GM12878 (cell line): Measurements from ENCODE around the gene EEPD1. TPM values are rescaled to one million over a fixed set of nuclear protein-coding genes. Genes with fewer than 3 reads are reported as not detected.

Experiments
- ATAC-seq: fragments of 200-7000 bp; cut with Tn5 transposase; 3 replicates; pipeline ENCODE4 v1.9.1; 2020; ENCODE audit warnings: mild to moderate bottlenecking, moderate library complexity
- BruUV-seq: library from RNA; stranded (reverse); fragments of 400-500 nt; replicated peaks from 2 replicates; lab custom pipeline; 2021; lab: Mats Ljungman, UMichigan
- CTCF ChIA-PET: fragments of 300-600 bp; sonication (Branson Sonifier 250); formaldehyde crosslinking; extraction: SDS; loops from one replicate; lab custom pipeline; 2021; ENCODE audit warnings: inconsistent platforms; lab: Yijun Ruan, JAX
- POLR2A ChIA-PET: fragments of 350-600 bp; formaldehyde crosslinking; extraction: SDS; loops from one replicate; lab custom pipeline; 2021; ENCODE audit warnings: inconsistent platforms; lab: Charles Lee
- RAD21 ChIA-PET: fragments of 300-600 bp; sonication (Branson Sonifier 250); formaldehyde crosslinking; loops from one replicate; lab custom pipeline; 2023; ENCODE audit warnings: antibody characterized with exemption; ENCODE audit not compliant: unreplicated experiment; lab: Charles Lee
- SMC1A ChIA-PET: fragments of 300-600 bp; sonication (Branson Sonifier 250); formaldehyde crosslinking; loops from one replicate; lab custom pipeline; 2023; ENCODE audit not compliant: unreplicated experiment, uncharacterized antibody; lab: Charles Lee
- DNase-seq: peaks from one replicate; pipeline ENCODE4 v3.0.0-alpha.2; 2011; ENCODE audit warnings: low read depth, low spot score
- FAIRE-seq: peaks from 3 replicates; lab custom pipeline; 2011; peaks lifted over from hg19 to GRCh38; lab: Jason Lieb, UNC
- H2AFZ ChIP-seq: 2 replicates; pipeline ENCODE4 v1.6.0; 2011; ENCODE audit warnings: low read depth, low read length, control low read depth; ENCODE audit not compliant: control insufficient read depth
- H3K27ac ChIP-seq: 2 replicates; pipeline ENCODE4 v1.5.1; 2011; ENCODE audit warnings: control low read depth; ENCODE audit not compliant: control insufficient read depth, insufficient read depth
- H3K27me3 ChIP-seq, 2 experiments: replicated peaks in 1 of 2; 2 replicates each; pipeline versions ENCODE4 v1.6.0 to v1.6.1; 2011; ENCODE audit warnings: low read length in 1 of 2; ENCODE audit not compliant: control insufficient read depth in 2 of 2, insufficient read depth in 2 of 2
- H3K36me3 ChIP-seq, 2 experiments: 2 replicates each; pipeline ENCODE4 v1.5.1; 2011; ENCODE audit warnings: low read length in 1 of 2; ENCODE audit not compliant: control insufficient read depth in 2 of 2, insufficient read depth in 2 of 2
- H3K4me1 ChIP-seq: 2 replicates; pipeline ENCODE4 v1.6.1; 2011; ENCODE audit warnings: mild to moderate bottlenecking, low read length, moderate library complexity, mixed read lengths; ENCODE audit not compliant: control insufficient read depth, insufficient read depth
- H3K4me2 ChIP-seq: 2 replicates; pipeline ENCODE4 v1.6.0; 2011; ENCODE audit warnings: control low read depth; ENCODE audit not compliant: control insufficient read depth, insufficient read depth
- H3K4me3 ChIP-seq: fragments of 200-600 bp; sonication (generic); 2 replicates; pipeline ENCODE4 v1.5.1; 2016
- H3K79me2 ChIP-seq: 2 replicates; pipeline ENCODE4 v1.6.0; 2011; ENCODE audit warnings: low read length; ENCODE audit not compliant: control insufficient read depth, insufficient read depth
- H3K9ac ChIP-seq: 2 replicates; pipeline ENCODE4 v1.8.0; 2011; ENCODE audit warnings: low read length, control low read depth, mixed read lengths; ENCODE audit not compliant: control insufficient read depth, insufficient read depth
- H3K9me3 ChIP-seq: replicated peaks from 3 replicates; pipeline ENCODE4 v1.5.1; 2011; ENCODE audit warnings: mild to moderate bottlenecking, low read length; ENCODE audit not compliant: control insufficient read depth, insufficient read depth
- H4K20me1 ChIP-seq: 2 replicates; pipeline ENCODE4 v1.6.0; 2011; ENCODE audit not compliant: control insufficient read depth, insufficient read depth
- BCL11A ChIP-seq: IDR thresholded peaks from 2 replicates; pipeline ENCODE4 v1.6.1; 2011; ENCODE audit warnings: low read depth, low read length
- CBX5 ChIP-seq: sonication (generic); IDR thresholded peaks from 2 replicates; pipeline ENCODE4 v1.6.1; 2016; ENCODE audit warnings: low read depth, moderate library complexity, mild to moderate bottlenecking, inconsistent platforms
- EP300 ChIP-seq, 2 experiments: fragments of 150-350 bp in 1 of 2; IDR thresholded peaks; 2 replicates each; pipeline ENCODE4 v1.6.1; 2011 to 2012; ENCODE audit warnings: low read depth in 2 of 2, low read length in 2 of 2, borderline replicate concordance in 1 of 2, improper control_type of control experiment in 1 of 2, inconsistent platforms in 1 of 2; ENCODE audit not compliant: control insufficient read depth in 1 of 2
- HDGF ChIP-seq: fragments of 450-650 bp; IDR thresholded peaks from 2 replicates; pipeline ENCODE4 v1.6.1; 2016; ENCODE audit warnings: antibody characterized with exemption
- NR2C2 ChIP-seq: IDR thresholded peaks from 2 replicates; pipeline ENCODE4 v1.6.1; 2011; ENCODE audit warnings: borderline replicate concordance, low read depth; ENCODE audit not compliant: control insufficient read depth, insufficient read length
- RBBP5 ChIP-seq: fragments of 200-600 bp; sonication (generic); conservative IDR thresholded peaks from 2 replicates; pipeline ENCODE4 v1.6.1; 2016
- SMAD1 ChIP-seq: fragments of 450-650 bp; IDR thresholded peaks from 2 replicates; pipeline ENCODE4 v1.6.1; 2018; ENCODE audit warnings: mild to moderate bottlenecking, low read depth; ENCODE audit not compliant: partially characterized antibody
- WRNIP1 ChIP-seq: IDR thresholded peaks from 2 replicates; pipeline ENCODE4 v1.6.1; 2011; ENCODE audit warnings: low read depth, low read length, improper control_type of control experiment, borderline replicate concordance
- YBX1 ChIP-seq: fragments of 450-650 bp; IDR thresholded peaks from 2 replicates; pipeline ENCODE4 v1.6.1; 2016; ENCODE audit warnings: antibody characterized with exemption
- WGBS: methylation state at CpG from one replicate; pipeline ENCODE4 v1.1.6; 2016; ENCODE audit warnings: low lambda C conversion rate; ENCODE audit not compliant: insufficient replicate concordance, insufficient coverage; ENCODE audit errors: missing lambda C conversion rate; 5-methylcytosine and 5-hydroxymethylcytosine counted together
- in situ Hi-C: fragments of 300-500 bp; cut with MboI; formaldehyde crosslinking; loops from 9 replicates; pipeline ENCODE4 v1.14.3; 2018; ENCODE audit warnings: mixed read lengths
- intact Hi-C: fragments of 100-400 bp; cut with micrococcal nuclease; formaldehyde crosslinking; loops from one replicate; pipeline ENCODE4 v1.14.2; 2022; ENCODE audit not compliant: unreplicated experiment
- polyA plus RNA-seq, 11 experiments: library from polyadenylated mRNA; depleted of rRNA in 4 of 11; unstranded in 6 of 11; stranded (reverse) in 5 of 11; fragments of >200 nt; fragmentation: Nextera tagmentation in 4 of 11; fragmentation: Illumina TruSeq in 1 of 11; extraction: Ambion mirVana in 4 of 11; extraction: Trizol in 1 of 11; gene quantifications; 1 replicate in 1 of 11; 2 replicates in 10 of 11; pipeline versions ENCODE4 v1.2.1 to v1.2.3, GENCODE V29; 2011 to 2016; ENCODE audit warnings: inconsistent platforms in 2 of 11, missing spikeins in 2 of 11, low read depth in 1 of 11
- total RNA-seq, 4 experiments: library from RNA; depleted of rRNA in 3 of 4; stranded (reverse); fragments of >200 nt in 3 of 4; fragmentation: Illumina TruSeq in 1 of 4; extraction: Trizol in 1 of 4; gene quantifications; 2 replicates each; pipeline versions ENCODE4 v1.2.1 to v1.2.3, GENCODE V29; 2013 to 2021
- TF ChIP-seq, protein P1 (sequence below): IDR thresholded peaks from 2 replicates; pipeline ENCODE4 v1.6.1; 2012; ENCODE audit warnings: low read length, inconsistent platforms
- TF ChIP-seq, protein P2 (sequence below): fragments of 450-650 bp; formaldehyde crosslinking; IDR thresholded peaks from 2 replicates; pipeline ENCODE4 v1.4.0; 2020; ENCODE audit warnings: mild to moderate bottlenecking, moderate library complexity
- TF ChIP-seq, protein P3 (sequence below): fragments of 450-650 bp; IDR thresholded peaks from 2 replicates; pipeline ENCODE4 v1.6.1; 2017; ENCODE audit warnings: mild to moderate bottlenecking, moderate library complexity

Gene EEPD1
- total and polyA plus RNA-seq, 10 of the 15 experiments (the other 5 are each of a cell fraction or from before 2014, with no cell fraction given) = 0.24 to 2.8 (median 0.86) TPM; not detected in 1

DNA sequence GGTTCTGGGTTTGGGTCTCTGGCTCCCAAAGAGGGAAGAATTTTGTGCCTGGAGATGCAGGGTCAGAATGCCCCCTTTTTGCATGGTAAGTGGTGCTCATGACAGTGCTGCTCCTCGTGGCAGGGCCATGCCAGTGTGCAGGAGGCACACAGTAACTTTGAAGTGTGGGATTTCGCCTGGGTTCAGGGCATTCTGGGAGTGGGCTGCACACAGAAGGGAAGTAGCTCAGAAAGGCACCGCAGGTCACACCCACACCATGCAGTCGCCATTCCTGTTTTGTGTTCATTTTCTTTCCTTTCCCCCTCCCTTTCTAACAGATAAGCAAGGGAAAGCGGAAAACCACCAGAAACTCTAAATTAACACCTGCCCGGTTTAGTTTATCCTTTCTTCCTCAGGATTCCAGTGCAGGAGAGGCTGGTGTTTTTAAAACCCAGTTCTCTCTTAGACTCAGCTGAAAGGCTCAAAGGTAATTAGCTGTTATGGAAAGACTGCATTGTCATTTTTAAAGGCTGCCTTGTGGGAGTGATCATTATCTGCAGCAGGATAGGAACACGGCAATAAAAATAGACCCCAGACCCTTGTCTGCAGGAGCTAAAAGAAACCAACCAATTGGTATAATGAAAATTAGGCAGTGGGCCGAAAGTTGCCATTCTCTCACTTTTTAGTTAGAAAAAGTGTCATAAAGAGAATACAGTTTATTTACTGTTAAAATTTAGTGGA is 50.2 kb downstream of the EEPD1 start (continued):
- TF ChIP-seq BCL11A = no peak
- TF ChIP-seq WRNIP1 = no peak
- no peak for TF ChIP-seq RBBP5
- TF ChIP-seq YBX1 = no peak
- TF ChIP-seq, all 136 proteins: peak for 0

DNA sequence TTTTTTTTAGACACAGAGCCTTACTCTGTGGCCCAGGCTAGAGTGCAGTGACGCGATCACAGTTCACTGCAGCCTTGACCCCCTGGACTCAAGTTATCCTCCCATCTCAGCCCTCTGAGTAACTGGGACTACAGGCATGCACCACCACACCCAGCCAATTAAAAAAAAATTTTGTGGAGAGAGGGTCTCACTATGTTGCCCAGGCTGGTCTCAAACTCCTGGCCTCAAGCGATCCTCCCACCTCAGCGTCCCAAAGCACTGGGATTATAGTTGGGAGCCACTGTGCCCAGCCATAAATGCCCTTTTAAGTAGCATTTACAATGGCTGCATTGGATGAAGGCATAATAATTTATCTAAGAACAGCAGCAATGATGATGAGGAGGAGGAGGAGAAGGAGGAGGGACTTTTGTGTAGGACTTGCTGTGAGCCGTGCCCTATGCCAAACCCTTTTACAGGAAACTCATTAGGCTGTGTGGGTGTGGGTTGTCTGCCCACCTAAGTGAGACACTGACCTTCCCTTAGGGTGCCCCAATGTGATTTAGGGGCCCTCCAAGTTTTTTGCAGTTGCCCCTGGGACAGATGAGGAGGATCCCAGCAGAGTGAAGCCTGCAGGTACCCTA is 51.1 kb downstream of the EEPD1 start:
- intact Hi-C loops = no loop called here
- H3K79me2 ChIP-seq = no peaks in the 10 kb centered on the region
- no peaks in the 10 kb centered on the region; a peak in 2 of 4 replicates for H3K27me3 ChIP-seq
- no peak overlapping the region for H3K4me3 ChIP-seq
- DNase-seq (no peak), ATAC-seq (no peak), FAIRE-seq (no peak)
- no peaks in the 10 kb centered on the region for H4K20me1 ChIP-seq
- POLR2A ChIA-PET = interaction anchor here (0.7 kb wide), 1 partner anchor 46 kb away, joined by 3 read pairs; no protein-coding TSS in a partner anchor
- no peaks in the 10 kb centered on the region for H3K36me3 ChIP-seq
- H3K27ac ChIP-seq = no peak overlapping the region
- H3K4me1 ChIP-seq = no peaks in the 10 kb centered on the region
- in situ Hi-C loops = no loop called here
- 84% methylated on average over 5 of the region's 5 CpGs for WGBS
- no peak overlapping the region for H3K9ac ChIP-seq
- SMC1A ChIA-PET = interaction anchor here (1.0 to 1.8 kb wide), 2 partner anchors 17 to 77 kb away, joined by 3 to 5 read pairs; no protein-coding TSS in a partner anchor
- RAD21 ChIA-PET = no interaction called here
- H2AFZ ChIP-seq = no peak overlapping the region
- CTCF ChIA-PET = no interaction called here
- BruUV-seq = no TSS peak
- H3K9me3 ChIP-seq = no peaks in the 10 kb centered on the region
- H3K4me2 ChIP-seq = no peak overlapping the region
- TF ChIP-seq, protein P1, sequence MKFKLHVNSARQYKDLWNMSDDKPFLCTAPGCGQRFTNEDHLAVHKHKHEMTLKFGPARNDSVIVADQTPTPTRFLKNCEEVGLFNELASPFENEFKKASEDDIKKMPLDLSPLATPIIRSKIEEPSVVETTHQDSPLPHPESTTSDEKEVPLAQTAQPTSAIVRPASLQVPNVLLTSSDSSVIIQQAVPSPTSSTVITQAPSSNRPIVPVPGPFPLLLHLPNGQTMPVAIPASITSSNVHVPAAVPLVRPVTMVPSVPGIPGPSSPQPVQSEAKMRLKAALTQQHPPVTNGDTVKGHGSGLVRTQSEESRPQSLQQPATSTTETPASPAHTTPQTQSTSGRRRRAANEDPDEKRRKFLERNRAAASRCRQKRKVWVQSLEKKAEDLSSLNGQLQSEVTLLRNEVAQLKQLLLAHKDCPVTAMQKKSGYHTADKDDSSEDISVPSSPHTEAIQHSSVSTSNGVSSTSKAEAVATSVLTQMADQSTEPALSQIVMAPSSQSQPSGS = no peak
- no peak for TF ChIP-seq HDGF
- TF ChIP-seq SMAD1 = no peak
- TF ChIP-seq, protein P2, sequence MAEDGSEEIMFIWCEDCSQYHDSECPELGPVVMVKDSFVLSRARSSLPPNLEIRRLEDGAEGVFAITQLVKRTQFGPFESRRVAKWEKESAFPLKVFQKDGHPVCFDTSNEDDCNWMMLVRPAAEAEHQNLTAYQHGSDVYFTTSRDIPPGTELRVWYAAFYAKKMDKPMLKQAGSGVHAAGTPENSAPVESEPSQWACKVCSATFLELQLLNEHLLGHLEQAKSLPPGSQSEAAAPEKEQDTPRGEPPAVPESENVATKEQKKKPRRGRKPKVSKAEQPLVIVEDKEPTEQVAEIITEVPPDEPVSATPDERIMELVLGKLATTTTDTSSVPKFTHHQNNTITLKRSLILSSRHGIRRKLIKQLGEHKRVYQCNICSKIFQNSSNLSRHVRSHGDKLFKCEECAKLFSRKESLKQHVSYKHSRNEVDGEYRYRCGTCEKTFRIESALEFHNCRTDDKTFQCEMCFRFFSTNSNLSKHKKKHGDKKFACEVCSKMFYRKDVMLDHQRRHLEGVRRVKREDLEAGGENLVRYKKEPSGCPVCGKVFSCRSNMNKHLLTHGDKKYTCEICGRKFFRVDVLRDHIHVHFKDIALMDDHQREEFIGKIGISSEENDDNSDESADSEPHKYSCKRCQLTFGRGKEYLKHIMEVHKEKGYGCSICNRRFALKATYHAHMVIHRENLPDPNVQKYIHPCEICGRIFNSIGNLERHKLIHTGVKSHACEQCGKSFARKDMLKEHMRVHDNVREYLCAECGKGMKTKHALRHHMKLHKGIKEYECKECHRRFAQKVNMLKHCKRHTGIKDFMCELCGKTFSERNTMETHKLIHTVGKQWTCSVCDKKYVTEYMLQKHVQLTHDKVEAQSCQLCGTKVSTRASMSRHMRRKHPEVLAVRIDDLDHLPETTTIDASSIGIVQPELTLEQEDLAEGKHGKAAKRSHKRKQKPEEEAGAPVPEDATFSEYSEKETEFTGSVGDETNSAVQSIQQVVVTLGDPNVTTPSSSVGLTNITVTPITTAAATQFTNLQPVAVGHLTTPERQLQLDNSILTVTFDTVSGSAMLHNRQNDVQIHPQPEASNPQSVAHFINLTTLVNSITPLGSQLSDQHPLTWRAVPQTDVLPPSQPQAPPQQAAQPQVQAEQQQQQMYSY (CRISPR knock-in tag) = no peak
- TF ChIP-seq, protein P3, sequence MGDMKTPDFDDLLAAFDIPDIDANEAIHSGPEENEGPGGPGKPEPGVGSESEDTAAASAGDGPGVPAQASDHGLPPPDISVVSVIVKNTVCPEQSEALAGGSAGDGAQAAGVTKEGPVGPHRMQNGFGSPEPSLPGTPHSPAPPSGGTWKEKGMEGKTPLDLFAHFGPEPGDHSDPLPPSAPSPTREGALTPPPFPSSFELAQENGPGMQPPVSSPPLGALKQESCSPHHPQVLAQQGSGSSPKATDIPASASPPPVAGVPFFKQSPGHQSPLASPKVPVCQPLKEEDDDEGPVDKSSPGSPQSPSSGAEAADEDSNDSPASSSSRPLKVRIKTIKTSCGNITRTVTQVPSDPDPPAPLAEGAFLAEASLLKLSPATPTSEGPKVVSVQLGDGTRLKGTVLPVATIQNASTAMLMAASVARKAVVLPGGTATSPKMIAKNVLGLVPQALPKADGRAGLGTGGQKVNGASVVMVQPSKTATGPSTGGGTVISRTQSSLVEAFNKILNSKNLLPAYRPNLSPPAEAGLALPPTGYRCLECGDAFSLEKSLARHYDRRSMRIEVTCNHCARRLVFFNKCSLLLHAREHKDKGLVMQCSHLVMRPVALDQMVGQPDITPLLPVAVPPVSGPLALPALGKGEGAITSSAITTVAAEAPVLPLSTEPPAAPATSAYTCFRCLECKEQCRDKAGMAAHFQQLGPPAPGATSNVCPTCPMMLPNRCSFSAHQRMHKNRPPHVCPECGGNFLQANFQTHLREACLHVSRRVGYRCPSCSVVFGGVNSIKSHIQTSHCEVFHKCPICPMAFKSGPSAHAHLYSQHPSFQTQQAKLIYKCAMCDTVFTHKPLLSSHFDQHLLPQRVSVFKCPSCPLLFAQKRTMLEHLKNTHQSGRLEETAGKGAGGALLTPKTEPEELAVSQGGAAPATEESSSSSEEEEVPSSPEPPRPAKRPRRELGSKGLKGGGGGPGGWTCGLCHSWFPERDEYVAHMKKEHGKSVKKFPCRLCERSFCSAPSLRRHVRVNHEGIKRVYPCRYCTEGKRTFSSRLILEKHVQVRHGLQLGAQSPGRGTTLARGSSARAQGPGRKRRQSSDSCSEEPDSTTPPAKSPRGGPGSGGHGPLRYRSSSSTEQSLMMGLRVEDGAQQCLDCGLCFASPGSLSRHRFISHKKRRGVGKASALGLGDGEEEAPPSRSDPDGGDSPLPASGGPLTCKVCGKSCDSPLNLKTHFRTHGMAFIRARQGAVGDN = no peak
- TF ChIP-seq CBX5 = no peak
- no peak for TF ChIP-seq NR2C2
- TF ChIP-seq EP300 (IDR thresholded peaks at IDR 0.05; ENCODE audit: borderline replicate concordance in 1 of 2, control insufficient read depth in 1 of 2, low read depth in 2 of 2, low read length in 2 of 2) = no peak
